Measurements from ENCODE around the gene HYAL2. TPM values are rescaled to one million over a fixed set of nuclear protein-coding genes. Genes with fewer than 3 reads are reported as not detected.
A peak's percentile ranks its signal among the peaks of the same experiment; 100 is the strongest.

Gene HYAL2
- total RNA-seq, 3 donors from 2014 or later = 66.0 to 215 (median 96.0) TPM

DNA sequence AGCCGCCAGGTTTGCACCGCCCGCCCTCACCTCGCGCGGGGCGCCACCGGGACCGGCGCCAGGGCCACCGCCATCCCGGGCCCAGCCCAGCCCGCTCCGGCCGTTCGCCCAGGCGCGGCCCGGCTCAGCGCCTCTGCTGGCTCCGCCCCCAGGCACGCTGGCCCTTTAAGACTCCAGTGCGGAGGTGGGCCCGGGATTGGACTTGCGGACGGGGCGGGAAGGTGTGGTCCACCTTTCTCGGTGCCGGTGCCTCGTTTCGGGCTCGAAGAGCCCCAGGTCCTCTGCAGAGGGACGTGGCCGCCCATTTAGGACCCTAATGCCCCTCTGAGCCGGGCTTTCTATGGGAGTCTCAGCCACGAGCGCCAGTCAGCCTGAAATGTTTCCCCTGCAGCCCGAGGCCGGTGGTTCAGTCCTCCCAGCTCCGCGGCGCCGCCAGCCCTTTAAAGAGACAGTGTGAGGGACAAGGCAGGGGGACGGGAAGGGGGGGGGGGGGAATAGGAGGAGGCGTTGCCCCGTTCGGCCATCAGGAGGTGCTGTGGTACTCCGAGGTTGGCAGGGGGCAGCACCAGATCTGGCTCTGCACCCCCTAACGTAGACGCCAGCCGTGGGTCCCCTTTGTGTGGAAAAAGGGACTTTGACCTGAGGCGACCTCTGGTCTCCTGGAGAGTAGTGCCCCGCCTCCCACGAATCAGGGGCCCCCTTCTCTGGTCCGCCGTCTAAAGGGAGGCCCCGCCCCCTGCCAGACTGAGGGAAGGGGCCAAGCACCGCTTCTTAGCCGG is 1.0 kb downstream of the HYAL2 start:
- H3K4me3 ChIP-seq = peak overlapping the region; percentile 54 to 85 (median 79)
- H3K4me1 ChIP-seq = peaks cover 18 to 41% of the 10 kb centered on the region in 2 donors
- TF ChIP-seq POLR2AphosphoS5 (IDR thresholded peaks at IDR 0.05) (peak; percentile 23 to 52 (median 30)), POLR2A (IDR thresholded peaks at IDR 0.05) (no peak)
- TF ChIP-seq, protein P1, sequence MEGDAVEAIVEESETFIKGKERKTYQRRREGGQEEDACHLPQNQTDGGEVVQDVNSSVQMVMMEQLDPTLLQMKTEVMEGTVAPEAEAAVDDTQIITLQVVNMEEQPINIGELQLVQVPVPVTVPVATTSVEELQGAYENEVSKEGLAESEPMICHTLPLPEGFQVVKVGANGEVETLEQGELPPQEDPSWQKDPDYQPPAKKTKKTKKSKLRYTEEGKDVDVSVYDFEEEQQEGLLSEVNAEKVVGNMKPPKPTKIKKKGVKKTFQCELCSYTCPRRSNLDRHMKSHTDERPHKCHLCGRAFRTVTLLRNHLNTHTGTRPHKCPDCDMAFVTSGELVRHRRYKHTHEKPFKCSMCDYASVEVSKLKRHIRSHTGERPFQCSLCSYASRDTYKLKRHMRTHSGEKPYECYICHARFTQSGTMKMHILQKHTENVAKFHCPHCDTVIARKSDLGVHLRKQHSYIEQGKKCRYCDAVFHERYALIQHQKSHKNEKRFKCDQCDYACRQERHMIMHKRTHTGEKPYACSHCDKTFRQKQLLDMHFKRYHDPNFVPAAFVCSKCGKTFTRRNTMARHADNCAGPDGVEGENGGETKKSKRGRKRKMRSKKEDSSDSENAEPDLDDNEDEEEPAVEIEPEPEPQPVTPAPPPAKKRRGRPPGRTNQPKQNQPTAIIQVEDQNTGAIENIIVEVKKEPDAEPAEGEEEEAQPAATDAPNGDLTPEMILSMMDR (IDR thresholded peaks at IDR 0.05) = peak in 2 of 3 donors; percentile 45 to 47
- H3K36me3 ChIP-seq = no peaks in the 10 kb centered on the region
- intact Hi-C loops (cut with DNase I; ENCODE audit: low total_unique reads) = no loop called here
- peak; percentile 86 to 87 for DNase-seq (ENCODE audit: low spot score in 2 of 2)
- no peaks in the 10 kb centered on the region for H3K27me3 ChIP-seq
- peak overlapping the region; percentile 93 to 94 for H3K27ac ChIP-seq
- no peaks in the 10 kb centered on the region for H3K9me3 ChIP-seq

DNA sequence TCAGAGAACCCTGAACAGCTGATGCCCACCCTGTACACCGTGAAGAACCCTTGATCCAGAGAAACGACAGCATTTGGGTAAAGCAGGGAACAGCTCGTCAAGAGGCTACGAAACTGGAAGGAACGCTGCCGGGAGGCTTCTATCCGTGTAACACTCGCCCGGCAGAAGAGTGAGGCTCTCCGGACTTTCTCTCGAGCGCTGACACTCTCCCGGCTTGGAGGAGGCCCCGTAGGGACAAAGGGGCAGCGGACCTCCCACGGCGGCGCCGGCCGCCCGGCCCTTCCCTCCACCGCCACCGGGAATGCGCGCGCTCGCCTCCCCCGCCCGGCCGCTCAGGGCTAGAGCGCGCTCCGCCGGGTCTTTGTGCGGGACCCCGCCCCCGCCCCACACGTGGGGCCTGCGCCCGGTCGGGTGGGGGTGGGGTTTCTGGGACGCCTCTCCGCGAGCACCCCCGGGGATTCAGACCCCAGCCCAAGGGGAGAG is 1.7 kb downstream of the HYAL2 start:
- H3K36me3 ChIP-seq = no peaks in the 10 kb centered on the region
- H3K27me3 ChIP-seq = no peaks in the 10 kb centered on the region
- H3K4me3 ChIP-seq = peak overlapping the region; percentile 54 to 85 (median 79)
- peaks cover 18 to 45% of the 10 kb centered on the region in 2 donors for H3K4me1 ChIP-seq
- peak overlapping the region; percentile 93 to 94 for H3K27ac ChIP-seq
- H3K9me3 ChIP-seq = no peaks in the 10 kb centered on the region
- TF ChIP-seq POLR2A (IDR thresholded peaks at IDR 0.05) = no peak
- TF ChIP-seq, protein P1 (IDR thresholded peaks at IDR 0.05) = no peak
- no peak for TF ChIP-seq POLR2AphosphoS5 (IDR thresholded peaks at IDR 0.05)
- intact Hi-C loops (cut with DNase I; ENCODE audit: low total_unique reads) = no loop called here
- peak in 1 of 2 donors; percentile 61 for DNase-seq (ENCODE audit: low spot score in 2 of 2)

DNA sequence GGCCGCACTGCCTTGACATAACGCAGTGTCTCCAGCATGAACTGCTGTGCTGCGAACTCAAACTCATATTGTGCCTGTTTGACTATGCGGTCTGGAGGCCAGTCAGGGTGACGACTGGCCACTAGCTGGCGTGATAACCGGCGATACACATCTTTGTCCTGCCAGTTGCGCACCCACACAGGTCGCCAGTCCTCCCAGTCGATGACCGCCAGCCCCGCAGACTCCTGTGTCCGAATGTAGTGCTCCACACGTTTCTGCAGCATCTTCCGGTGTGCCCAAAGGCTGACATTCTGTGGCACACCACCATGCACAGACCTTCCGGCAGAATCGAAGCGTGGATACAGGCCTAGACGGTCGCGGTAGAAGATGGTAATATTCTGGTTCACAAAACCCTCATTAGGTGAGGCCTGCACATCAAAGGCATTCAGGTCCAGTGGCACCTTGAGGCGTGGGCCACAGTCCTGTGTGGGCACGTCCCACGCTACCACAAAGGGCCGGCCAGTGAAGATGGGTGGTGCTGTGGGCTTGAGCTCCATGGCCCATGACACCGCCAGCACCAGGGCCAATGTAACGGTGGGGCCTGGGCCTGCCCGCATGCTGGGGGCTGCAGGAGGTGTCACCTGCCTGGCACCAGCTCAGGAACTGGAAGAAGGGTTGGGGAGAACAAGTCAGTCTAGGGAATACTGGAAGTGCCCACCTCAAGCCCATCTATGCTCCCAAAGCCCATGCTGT is 2.5 kb downstream of the HYAL2 start:
- TF ChIP-seq POLR2AphosphoS5 (IDR thresholded peaks at IDR 0.05) = no peak
- TF ChIP-seq, protein P1 (IDR thresholded peaks at IDR 0.05) = no peak
- TF ChIP-seq POLR2A (IDR thresholded peaks at IDR 0.05) = no peak
- Histone ChIP-seq H3K4me1 (peaks cover 18 to 45% of the 10 kb centered on the region in 2 donors), H3K27me3 (no peaks in the 10 kb centered on the region), H3K27ac (peak overlapping the region; percentile 93 to 94), H3K9me3 (no peaks in the 10 kb centered on the region), H3K36me3 (no peaks in the 10 kb centered on the region), H3K4me3 (peak overlapping the region; percentile 54 to 85 (median 79))
- DNase-seq (ENCODE audit: low spot score in 2 of 2) = no peak
- intact Hi-C loops (cut with DNase I; ENCODE audit: low total_unique reads) = no loop called here

DNA sequence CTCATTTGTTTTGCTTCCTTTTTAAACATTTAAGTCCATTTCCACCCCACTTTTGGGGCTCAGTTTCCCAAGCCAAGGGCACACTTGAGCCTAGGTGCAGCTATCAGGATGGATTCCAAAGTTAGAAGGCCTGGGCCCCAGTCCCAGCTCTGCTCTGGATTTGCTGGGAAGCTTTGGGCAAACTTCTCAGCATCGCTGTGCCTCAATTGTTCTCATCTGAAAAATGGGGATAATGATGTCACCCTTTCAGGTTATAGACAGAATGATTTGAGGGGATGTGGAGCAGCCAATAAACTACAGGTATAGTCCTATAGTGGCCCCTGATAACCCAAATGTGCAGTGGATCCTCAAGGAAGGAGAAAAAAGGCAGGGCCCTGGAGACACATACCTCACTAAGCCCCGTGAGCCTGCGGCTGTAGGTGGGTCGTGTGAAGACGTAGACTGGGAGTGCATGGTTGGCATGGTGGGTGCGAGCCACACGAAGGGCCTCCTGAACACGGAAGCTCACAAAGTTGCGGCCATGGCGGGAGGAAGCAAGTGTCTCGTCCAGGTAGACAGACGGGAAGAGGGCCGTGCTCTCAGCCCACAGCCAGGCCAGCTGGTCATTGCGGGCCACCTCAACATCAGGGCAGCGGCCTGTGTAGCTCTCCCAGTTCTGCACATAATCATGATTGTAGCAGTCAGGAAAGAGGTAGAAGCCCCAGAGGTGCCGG is 3.2 kb downstream of the HYAL2 start:
- Histone ChIP-seq H3K36me3 (no peaks in the 10 kb centered on the region), H3K27me3 (no peaks in the 10 kb centered on the region), H3K4me3 (peak overlapping the region; percentile 54 to 85 (median 79)), H3K27ac (peak overlapping the region; percentile 94), H3K4me1 (peaks cover 18 to 45% of the 10 kb centered on the region in 2 donors), H3K9me3 (no peaks in the 10 kb centered on the region)
- DNase-seq (ENCODE audit: low spot score in 2 of 2) = no peak
- intact Hi-C loops (cut with DNase I; ENCODE audit: low total_unique reads) = no loop called here
- no peak for TF ChIP-seq POLR2A (IDR thresholded peaks at IDR 0.05)
- TF ChIP-seq, protein P1 (IDR thresholded peaks at IDR 0.05) = no peak
- TF ChIP-seq POLR2AphosphoS5 (IDR thresholded peaks at IDR 0.05) = no peak
